Kasumi-1 (cell line): ENCODE data around the gene TTLL9.

Experiments used
- DNase-seq, 2 experiments: peaks; one replicate each; lab custom pipeline; 2025; lab: John Stamatoyannopoulos, UW

The TTLL9 gene

DNA sequence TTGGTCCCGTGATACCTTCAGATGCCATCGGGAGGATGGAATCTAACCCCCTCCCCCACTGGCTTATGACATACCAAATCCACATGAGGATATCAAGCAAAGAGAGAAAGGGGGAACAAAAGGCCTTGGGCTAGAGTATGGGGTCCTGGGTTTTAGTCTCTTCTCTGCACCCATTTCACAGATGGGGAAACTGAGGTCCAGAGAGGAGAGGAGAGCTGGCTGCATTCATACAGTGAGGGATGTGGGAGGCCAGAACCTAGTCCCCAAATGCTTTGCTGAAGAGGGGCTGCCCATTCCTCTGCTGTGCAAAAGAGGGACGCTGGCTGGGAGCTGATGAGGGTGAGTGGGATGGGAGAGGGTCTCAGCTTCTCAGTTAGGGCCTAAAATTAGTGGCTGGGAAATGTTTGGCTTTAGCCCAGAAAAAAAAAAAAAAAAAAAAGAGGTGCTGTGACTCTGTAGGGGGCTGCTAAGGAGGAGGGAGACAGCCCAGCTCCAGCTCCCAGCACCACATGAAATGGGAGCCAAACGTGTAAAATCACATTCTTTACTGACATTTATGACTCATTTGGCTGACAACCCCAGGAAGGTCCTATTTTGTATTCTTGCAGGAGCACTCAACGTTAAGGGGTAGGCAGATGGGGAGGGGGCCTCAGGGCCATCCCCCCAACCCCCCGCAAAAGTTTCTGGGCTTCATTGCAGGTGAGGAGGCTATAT is 109.4 kb downstream of the TTLL9 start:
- DNase-seq, result no peak

DNA sequence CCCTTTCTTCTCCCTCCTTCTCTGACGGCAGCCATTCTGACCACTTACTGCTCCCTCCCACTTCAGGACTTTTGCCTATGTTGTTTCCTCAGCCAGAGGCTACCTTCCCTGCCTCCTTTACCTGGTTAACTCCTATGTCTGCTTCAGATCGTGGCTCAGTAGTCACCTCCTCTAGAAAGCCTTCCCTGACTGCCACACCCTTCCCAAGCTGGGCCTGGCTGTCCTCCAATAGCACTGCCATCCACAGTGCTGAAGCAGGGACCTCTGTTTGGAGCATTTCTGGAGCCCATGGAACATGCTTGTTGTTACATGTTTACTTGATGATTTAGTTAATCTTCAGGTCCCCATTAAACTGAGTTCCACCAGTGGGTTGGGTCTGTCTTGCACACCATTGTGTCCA is 111.3 kb downstream of the TTLL9 start:
- no peak for DNase-seq

DNA sequence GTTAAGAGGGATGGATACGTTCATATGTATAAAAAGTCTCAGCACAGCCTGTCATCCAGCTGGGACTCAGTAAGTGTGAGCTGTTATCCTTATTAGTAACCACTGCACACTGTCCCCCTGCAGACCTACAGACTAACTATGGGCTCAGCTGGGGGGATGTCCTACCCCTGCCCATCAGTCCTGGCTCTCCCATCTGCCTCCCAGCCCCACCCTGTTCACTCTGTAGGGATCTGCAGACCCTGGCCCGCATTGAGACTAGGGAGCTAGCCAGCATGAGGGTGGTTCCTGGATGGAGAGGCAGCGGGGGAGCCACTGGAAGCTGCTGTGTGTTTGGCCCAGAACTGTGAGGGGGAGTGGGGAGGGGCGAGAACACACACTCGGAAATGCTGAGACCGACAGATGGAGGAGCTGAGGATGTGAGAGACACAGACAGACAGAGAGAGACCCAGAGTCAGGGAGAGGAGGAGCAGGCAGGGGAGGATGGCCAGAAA is 114.6 kb downstream of the TTLL9 start:
- no peak for DNase-seq

DNA sequence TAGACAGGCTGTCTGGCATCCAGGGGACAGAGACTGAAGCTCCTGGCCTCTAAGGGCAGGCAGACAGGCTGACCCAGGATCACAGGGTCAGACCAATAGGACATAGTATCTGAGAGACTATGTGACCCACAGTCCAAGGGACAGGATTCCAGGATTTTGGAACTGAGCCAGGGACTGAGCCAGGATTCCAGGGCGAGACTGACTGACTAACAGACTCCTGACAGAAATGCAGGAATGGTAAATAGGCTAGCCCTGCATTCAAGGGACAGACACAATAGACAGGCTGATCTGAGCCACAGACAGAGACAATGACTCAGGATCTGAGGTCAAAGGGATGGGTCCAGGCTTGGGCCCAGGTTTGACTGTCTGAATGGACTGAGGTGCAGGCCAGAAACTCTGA is 117.3 kb downstream of the TTLL9 start:
- DNase-seq, result no peak

DNA sequence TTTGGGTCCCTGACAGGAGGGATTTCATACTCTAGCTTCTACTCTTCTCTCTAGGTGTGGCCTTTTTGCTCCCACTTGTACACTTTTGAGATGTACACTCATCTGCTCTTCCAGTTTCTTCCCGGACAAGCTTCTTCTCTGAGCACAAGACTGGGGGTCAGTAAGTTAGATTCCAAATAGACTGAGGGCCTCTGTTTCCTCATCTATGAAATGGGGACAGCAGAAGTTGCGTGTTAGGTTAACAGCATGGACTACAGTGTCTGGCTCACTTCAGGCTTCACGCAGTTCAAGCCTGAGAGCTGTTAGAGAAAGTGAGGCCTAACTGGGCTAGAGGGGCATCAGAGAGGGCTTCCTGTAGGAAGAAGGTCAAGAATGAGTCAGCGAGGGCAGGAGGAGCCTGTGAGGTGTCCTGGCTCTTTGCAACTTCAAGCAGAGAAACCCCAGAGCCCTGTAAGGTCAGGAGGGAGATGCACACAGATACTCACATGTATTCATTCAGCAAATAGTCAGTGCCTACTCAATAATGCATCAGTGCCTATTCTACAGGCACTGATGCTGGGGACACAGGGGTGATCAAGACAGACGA is 118.1 kb downstream of the TTLL9 start:
- DNase-seq, result no peak

DNA sequence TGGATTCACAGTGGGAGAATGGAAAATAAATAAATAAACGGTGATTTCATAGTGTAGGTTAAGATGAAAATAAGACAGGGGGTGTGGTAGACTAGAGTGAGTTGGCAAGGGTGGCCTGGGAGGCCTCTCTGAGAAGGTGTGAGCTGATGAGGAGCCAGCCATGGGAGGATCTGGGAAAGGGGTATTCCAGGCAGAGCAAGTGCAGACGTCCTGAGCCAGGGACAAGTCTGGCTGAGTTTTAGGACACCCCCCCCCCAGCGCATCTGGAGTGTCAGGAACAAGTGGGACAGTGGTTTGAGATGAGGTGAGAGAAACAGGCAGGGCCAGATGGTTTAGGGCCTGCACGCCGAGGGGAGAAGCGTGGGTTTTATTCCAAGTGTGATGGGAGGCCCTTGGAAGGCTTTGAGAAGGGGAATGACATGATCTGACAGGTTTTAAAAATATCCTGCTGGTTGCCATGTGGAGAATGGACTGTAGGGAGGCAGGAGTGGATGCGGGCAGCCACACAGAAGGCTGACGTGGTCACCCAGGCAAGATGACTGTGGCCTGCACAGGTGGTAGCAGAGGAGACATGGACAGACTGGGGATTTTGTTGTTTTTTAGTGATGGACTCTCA is 118.7 kb downstream of the TTLL9 start:
- DNase-seq, result no peak

DNA sequence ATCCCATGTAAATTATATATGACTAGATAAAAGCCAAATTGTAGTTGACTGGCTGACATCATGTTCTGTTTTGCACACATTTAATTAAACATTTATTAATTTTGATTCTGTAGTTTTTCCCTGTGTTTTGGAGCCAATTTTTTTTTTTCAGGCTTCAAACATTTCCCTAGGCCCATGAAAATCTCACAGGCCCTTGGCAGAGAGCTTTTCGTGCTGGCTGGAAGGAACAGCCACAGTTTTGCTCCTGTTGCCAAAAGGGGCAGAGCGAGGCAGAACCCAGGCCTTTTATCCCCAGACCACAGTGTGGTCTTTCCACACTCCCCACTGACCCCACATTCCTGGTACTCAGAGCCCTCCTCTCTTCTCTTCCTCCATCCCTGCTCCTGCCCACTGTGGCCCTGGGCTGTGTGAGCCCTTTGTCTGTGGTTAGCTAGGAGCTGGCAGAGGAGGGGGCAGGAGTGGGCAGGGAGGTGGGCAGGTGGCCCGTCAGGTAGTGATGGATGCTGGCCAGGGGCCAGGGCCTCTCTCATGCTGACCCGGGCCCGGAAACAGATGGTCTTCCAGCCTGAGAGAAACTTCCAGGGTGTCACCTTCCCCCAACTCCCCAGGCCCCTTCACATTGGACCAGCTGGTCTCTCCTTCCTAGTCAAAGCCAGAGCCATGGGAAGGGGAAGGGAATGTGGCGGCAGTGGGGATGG is 120.4 kb downstream of the TTLL9 start:
- no peak for DNase-seq

DNA sequence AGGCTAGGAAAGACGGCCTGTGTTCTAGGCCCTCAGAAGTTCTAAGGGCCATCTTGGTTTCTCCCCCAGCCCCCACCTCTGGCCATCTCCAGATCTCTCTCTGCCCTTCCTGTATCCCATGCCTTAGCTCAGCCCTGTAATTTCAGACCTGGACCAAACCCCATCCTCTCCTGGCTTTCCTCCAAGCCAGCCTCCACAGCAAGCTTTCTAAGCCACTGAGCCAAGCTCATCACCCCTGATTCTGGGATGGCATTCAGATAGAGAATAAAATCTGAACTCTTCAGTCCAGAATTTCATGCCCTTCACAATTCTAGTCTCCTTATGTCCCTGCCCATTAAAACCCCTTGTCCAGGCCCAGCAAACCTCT is 120.9 kb downstream of the TTLL9 start:
- no peak for DNase-seq

DNA sequence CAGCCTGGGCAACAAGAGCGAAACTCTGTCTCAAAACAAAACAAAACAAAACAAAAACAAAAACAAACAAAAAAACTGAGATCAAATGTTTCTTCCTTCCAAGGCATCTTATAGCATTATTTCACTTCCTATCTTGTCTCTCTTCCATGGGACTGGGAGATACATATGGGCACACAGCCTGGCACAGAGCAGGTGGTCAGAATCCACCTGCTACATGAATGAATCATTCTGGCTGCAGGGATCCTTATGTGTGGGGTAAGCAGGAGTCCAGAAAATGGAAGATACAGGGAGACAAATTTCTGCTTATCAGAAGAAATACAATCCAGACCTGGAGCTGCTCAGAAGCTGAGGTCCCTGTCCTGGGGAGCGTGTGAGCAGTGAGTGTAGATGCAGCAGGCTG is 121.7 kb downstream of the TTLL9 start:
- no peak for DNase-seq
